ENCODE results near the gene ZNF74.
A peak's percentile ranks its signal among the peaks of the same experiment; 100 is the strongest.
"Not testable (repeated sequence)": the region's sequence is repeated elsewhere in the genome, so short reads cannot be mapped to it uniquely, and the experiment has no call there.

ZNF74 gene

GRCh38 chr22:20376983-20377382 is 17.0 kb upstream of the ZNF74 start:
- FAIRE-seq = not testable (repeated sequence)

DNA sequence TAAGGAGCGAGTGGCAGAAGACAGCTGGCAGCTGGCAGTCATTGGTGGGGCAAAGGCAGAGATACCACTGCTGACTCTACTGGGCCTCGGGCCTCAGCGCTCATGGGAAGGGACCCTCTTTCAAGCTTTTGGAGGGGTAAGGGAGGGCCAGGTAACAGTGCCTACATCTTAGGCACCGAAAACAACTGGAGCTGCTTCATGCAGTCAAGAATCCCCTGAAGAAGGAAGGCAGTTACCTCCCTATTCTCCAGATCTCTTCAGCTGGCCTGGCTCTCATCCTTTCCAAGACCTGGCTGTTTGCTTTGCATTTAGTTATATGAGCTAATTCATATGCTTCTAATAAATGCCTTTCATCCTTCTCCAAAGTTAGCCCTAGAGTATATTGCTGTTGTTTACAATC is 15.8 kb upstream of the ZNF74 start:
- no peak for FAIRE-seq

- not testable (repeated sequence) for FAIRE-seq
Measured at GRCh38 chr22:20378684-20379083, 15.3 kb upstream of the ZNF74 start.

DNA sequence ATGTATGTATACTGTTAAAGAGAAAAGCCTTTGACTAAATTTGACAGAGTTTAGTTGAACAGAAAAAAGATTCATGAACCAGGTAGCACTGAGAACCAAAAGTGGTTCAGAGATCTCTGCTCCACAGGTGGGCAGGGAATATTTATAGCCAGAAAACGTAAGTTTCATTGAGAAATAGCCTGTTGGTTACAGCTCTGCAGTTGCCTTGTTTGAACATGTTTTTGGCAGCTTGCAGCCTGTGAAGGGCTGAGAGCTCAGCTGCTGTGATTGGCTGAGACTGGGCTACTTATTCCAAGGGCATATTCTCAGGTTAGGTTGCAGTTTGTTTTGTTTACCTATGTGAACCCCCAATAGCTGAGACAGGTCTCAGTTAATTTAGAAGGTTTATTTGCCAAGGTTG is 13.5 kb upstream of the ZNF74 start:
- FAIRE-seq = no peak

DNA sequence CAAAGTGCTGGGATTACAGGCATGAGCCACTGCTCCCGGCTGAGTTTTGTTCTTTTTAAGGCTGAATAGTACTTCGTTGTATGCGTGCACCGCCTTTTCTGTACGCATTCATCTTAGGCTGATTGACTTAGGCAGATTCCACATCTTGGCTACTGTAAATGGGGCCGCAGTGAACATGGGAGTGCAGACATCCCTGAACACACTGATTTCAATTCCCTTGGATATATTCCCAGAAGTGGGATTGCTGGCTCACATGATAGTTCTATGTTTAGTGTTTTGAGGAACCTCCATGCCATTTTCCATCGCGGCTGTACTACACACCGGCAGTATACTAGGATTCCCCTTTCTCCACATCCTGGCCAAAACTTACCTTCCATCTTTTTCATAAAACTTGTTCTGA is 10.4 kb upstream of the ZNF74 start:
- no peak for FAIRE-seq

DNA sequence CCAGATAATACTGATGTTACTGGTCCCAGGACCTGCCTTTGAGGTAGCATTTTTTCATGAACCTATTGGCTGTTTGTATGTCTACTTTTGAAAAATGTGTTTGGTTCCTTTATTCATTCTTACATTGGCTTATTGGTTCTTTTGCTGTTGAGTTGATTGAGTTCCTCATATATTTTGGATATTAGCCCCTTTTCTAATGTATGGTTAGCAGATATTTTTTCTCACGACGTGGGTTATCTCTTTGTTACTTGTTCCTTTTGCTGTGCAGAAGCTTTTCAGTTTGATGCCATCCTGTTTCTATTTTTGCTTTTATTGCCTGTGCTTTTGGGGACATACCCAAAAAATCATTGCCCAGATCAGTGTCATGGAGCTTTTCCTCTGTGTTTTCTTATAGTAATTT is 9.8 kb upstream of the ZNF74 start:
- no peak for FAIRE-seq

DNA sequence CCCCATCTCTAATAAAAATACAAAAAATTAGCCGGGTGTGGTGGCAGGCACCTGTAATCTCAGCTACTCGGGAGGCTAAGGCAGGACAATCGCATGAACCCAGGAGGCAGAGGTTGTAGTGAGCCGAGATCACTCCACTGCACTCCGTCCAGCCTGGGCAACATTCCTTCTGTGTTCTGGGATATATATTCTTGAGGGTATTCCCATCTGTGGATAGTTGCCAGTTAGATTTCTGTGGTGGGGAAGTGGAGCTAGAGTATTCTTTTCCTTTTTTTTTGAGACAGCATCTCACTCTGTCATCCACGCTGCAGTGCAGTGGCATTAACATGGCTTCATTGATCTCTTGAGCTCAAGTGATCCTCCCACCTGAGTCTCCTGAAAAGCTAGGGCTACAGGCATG is 9.1 kb upstream of the ZNF74 start:
- FAIRE-seq = no peak

GRCh38 chr22:20386336-20386735 is 7.6 kb upstream of the ZNF74 start:
- peak; percentile 34 for FAIRE-seq

GRCh38 chr22:20386972-20387371 is 7.0 kb upstream of the ZNF74 start:
- no peak for FAIRE-seq

GRCh38 chr22:20388200-20388599 is 5.8 kb upstream of the ZNF74 start:
- FAIRE-seq = no peak

DNA sequence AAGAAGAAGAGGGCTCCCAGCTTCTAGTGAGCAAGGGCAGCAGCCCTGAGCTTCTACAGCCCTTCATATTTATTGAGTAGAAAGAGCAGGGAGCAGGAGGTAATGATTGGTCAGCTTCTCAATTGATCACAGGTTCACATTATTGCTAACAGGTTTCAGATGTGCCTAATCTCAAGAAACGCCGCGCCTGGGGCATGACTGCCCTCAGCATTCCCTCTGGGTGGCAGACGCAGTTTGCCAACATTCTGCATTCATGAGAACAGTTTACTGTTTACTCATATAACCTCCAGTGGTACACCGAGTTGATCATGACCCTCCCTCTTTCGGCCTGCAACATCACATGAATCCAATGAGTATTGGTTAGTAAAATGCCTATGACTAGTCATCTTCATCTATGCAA is 4.7 kb upstream of the ZNF74 start:
- FAIRE-seq = no peak

- no peak for FAIRE-seq
Measured at GRCh38 chr22:20390394-20390907, 3.5 kb upstream of the ZNF74 start.

- no peak for FAIRE-seq
Measured at GRCh38 chr22:20391222-20391621, 2.7 kb upstream of the ZNF74 start.

GRCh38 chr22:20392365-20392881 is 1.5 kb upstream of the ZNF74 start:
- FAIRE-seq = not testable (repeated sequence)

DNA sequence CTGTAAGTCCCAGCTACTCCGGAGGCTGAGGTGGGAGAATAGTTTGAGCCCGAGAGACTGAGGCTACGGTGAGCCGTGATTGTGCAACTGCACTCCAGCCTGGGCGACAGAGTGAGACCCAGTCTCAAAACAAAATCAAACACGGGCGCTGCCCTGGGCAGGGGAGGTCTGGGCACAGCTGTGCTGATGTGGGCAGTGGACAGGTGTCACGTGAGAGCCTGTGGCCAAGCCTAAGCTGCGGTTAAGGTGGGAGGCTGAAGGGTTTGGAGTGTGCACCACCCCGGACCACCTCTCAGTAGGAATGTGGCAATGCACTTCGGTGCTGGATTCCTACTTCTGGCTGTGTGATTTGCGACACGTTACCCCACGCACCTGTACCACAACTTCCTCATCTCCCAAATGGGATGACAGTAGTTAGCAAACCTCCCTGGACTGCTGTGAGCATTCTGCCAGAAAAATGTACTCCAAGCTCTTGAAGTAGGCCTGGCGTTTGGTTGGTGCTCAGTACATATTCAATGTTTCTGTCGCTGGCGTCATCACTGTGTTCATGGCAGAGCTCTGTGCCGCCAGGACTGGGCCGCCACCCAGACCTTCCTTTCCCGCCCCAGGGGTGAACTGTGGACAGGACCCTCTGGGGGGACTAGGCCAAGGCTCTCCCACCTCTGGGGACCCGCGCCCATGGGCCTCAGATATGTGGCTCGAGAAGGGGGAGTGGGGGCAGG is 807 bp upstream of the ZNF74 start:
- FAIRE-seq = no peak

DNA sequence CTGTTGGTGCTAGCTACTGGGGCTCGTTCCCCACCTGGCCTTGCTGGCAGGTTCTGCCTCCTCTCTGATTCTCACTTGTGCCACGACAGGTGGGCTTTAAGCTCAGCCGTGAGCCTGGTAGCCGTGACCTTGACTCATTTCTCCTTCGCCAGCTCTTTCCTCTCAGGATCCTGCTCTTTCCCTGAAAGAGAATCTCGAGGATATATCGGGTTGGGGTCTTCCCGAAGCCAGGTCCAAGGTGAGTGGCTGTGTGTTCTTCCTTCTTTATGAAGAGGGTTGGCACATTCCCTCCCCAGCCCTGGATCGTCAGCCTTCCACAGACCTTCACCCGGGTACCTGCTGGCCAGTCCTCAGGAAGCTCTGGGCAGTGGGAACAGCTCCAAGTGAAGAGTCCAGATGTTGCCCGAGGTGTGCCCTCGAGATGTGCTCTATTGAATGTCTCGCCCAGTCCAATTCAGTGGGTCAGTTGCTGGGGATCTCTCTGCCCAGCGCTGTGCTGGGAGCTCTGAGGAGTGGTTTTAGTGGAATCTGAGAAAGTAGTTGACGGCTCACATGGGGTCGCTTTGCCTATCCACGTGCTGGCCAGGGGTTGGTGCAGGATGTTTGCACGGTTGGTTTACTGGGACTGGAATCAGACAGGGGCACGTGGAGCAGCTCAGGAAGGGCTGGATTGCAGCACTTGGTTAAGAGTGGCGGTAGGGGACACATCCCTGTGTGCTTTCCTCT is 1.4 kb downstream of the ZNF74 start:
- FAIRE-seq = no peak

DNA sequence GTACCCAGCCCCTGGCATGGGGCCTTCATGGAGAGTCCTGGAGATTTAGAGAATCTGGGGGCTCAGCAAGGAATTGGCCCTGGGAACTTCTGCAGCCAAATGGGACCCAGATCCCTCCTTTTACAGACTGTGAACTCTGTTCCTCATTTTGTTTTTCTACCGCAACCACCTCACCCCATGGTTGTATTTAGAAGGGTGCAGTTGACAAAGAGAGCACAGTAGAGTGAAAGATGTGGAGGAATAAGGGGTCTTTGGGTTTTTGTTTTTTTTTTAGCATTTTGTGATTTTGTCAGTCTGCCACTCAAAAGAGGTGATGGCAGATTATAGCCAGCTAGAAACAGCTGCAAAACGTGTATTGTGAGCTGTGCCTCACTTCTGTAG is 1.9 kb downstream of the ZNF74 start:
- no peak for FAIRE-seq

- no peak for FAIRE-seq
Measured at GRCh38 chr22:20396639-20397038, 2.7 kb downstream of the ZNF74 start.

- no peak for FAIRE-seq
Measured at GRCh38 chr22:20397498-20397897, 3.5 kb downstream of the ZNF74 start.

GRCh38 chr22:20398420-20398819 is 4.5 kb downstream of the ZNF74 start:
- no peak for FAIRE-seq

DNA sequence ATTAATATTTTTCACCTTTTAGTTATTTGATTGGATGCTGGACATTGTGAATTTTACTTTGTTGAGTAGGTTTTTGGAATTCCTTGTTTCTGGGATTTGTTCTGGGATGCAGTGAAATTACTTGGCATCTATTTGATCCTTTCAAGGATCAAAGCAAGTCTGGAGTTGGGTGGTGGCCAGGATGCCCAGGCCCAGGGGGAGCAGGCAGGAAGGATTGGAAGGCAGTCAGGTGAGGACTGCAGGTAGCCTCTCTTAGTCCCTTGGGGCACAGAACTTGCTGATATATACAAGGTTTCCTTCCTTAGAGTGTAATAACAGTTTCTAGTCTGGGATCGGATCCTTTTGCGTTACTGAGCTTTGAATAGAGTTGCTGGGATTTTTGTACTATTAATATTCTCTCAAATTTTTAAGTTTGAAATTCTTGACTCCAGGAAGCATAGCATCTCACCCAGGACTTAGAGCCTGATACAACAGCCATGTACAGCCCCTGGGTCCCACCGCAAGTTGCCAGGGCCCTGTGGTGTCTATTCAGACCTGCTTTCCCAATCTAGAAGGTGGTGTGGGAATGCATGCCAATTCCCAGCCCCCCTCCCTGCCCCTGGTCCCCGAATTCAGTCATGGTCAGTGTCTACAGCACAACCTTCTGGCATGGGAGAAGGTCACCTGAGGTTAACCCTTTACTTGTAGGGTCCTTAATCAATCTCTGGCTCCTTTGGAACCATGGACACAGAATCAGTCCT is 6.1 kb downstream of the ZNF74 start:
- no peak for FAIRE-seq

- FAIRE-seq = no peak
Measured at GRCh38 chr22:20400606-20401375, 6.8 kb downstream of the ZNF74 start.

All from A204.1 (cell line).